H1 (cell line): ENCODE measurements around the gene ATP11A. TPM values are rescaled to one million over a fixed set of nuclear protein-coding genes. Genes with fewer than 3 reads are reported as not detected.
A peak's percentile ranks its signal among the peaks of the same experiment; 100 is the strongest.

Source experiments
- CTCF ChIA-PET: fragments of 300-600 bp; sonication (Branson Sonifier 250); formaldehyde crosslinking; loops from one replicate; lab custom pipeline; 2021; ENCODE audit not compliant: partially characterized antibody; lab: Charles Lee
- POLR2A ChIA-PET: fragments of 300-600 bp; sonication (Branson Sonifier 250); formaldehyde crosslinking; loops from one replicate; lab custom pipeline; 2021; ENCODE audit warnings: inconsistent platforms; ENCODE audit not compliant: partially characterized antibody; lab: Charles Lee
- DNase-seq, 2 experiments: peaks; one replicate each; pipeline versions ENCODE4 v3.0.0 to v3.0.0-alpha.2; 2010 to 2022; ENCODE audit warnings: low spot score in 2 of 2, low read depth in 1 of 2, mixed read lengths in 1 of 2
- FAIRE-seq: peaks from 2 replicates; lab custom pipeline; 2011; peaks lifted over from hg19 to GRCh38; lab: Jason Lieb, UNC
- H2AFZ ChIP-seq: 2 replicates; pipeline ENCODE4 v1.8.1; 2012; ENCODE audit warnings: low read length, inconsistent platforms
- H2AK5ac ChIP-seq: 2 replicates; pipeline ENCODE4 v1.6.1; 2013; ENCODE audit warnings: low read depth, low read length
- H2BK120ac ChIP-seq: replicated peaks from 2 replicates; pipeline ENCODE3; 2013; ENCODE audit warnings: low read depth, low read length, inconsistent platforms
- H2BK12ac ChIP-seq: 2 replicates; pipeline ENCODE4 v1.6.1; 2013; ENCODE audit warnings: low read depth, low read length
- H2BK15ac ChIP-seq: 2 replicates; pipeline ENCODE4 v1.6.1; 2013; ENCODE audit warnings: low read length
- H2BK20ac ChIP-seq: 2 replicates; pipeline ENCODE4 v1.6.1; 2013; ENCODE audit warnings: low read length
- H2BK5ac ChIP-seq: 2 replicates; pipeline ENCODE4 v1.6.1; 2013; ENCODE audit warnings: low read depth, low read length
- H3K14ac ChIP-seq: 2 replicates; pipeline ENCODE4 v1.6.1; 2013; ENCODE audit warnings: inconsistent platforms; ENCODE audit not compliant: insufficient read length
- H3K18ac ChIP-seq: 2 replicates; pipeline ENCODE4 v1.6.1; 2013; ENCODE audit warnings: low read length; ENCODE audit errors: extremely low read depth
- H3K23ac ChIP-seq: 2 replicates; pipeline ENCODE4 v1.6.1; 2013; ENCODE audit warnings: inconsistent platforms; ENCODE audit not compliant: insufficient read length
- H3K23me2 ChIP-seq: 2 replicates; pipeline ENCODE4 v1.6.1; 2013; ENCODE audit warnings: low read depth, low read length
- H3K27ac ChIP-seq: 2 replicates; pipeline ENCODE4 v1.6.1; 2011; ENCODE audit warnings: low read depth, low read length, inconsistent platforms
- H3K27me3 ChIP-seq, 4 experiments: replicated peaks in 1 of 4; 1 replicate in 1 of 4; 2 replicates in 3 of 4; pipeline versions ENCODE4 v1.6.1 to v1.8.1; 2011 to 2013; ENCODE audit warnings: low read length in 3 of 4, mild to moderate bottlenecking in 3 of 4, inconsistent platforms in 2 of 4, mixed read lengths in 2 of 4, moderate library complexity in 1 of 4; ENCODE audit not compliant: control insufficient read depth in 3 of 4, insufficient read depth in 3 of 4; ENCODE audit errors: extremely low read depth in 1 of 4
- H3K36me3 ChIP-seq, 4 experiments: 2 replicates each; pipeline versions ENCODE4 v1.6.1 to v1.8.1; 2011 to 2013; ENCODE audit warnings: mild to moderate bottlenecking in 4 of 4, low read length in 3 of 4, moderate library complexity in 2 of 4, control low read depth in 1 of 4, inconsistent platforms in 1 of 4; ENCODE audit not compliant: insufficient read depth in 4 of 4, control insufficient read depth in 2 of 4
- H3K4ac ChIP-seq: replicated peaks from 2 replicates; pipeline ENCODE3; 2013; ENCODE audit warnings: low read length, low read depth, mixed read lengths, inconsistent platforms; ENCODE audit not compliant: insufficient read length
- H3K4me1 ChIP-seq, 4 experiments: replicated peaks in 1 of 4; 1 replicate in 1 of 4; 2 replicates in 3 of 4; pipeline versions ENCODE4 v1.6.1 to v1.8.1; 2011 to 2013; ENCODE audit warnings: low read length in 3 of 4, inconsistent platforms in 2 of 4, mixed read lengths in 1 of 4; ENCODE audit not compliant: insufficient read depth in 4 of 4, control insufficient read depth in 3 of 4
- H3K4me2 ChIP-seq, 2 experiments: 2 replicates each; pipeline versions ENCODE4 v1.6.1 to v1.8.1; 2011 to 2013; ENCODE audit warnings: low read depth in 2 of 2, low read length in 2 of 2, control low read depth in 1 of 2, inconsistent platforms in 1 of 2, mild to moderate bottlenecking in 1 of 2; ENCODE audit not compliant: insufficient read depth in 1 of 2
- H3K4me3 ChIP-seq, 4 experiments: fragments of 200-600, 300-600 bp in 1 of 4; sonication (generic), shearing (Covaris generic), sonication (Bioruptor Twin) in 1 of 4; 2 replicates each; pipeline versions ENCODE4 v1.5.1 to v1.8.1; 2011 to 2016; ENCODE audit warnings: low read length in 4 of 4, low read depth in 3 of 4, control low read depth in 2 of 4, inconsistent platforms in 2 of 4, mild to moderate bottlenecking in 2 of 4, mixed read lengths in 1 of 4, moderate library complexity in 1 of 4; ENCODE audit not compliant: insufficient read depth in 2 of 4; ENCODE audit errors: extremely low read depth in 1 of 4
- H3K56ac ChIP-seq: replicated peaks from 2 replicates; pipeline ENCODE3; 2013; ENCODE audit warnings: low read depth, mild to moderate bottlenecking, mixed read lengths, low read length, inconsistent platforms; ENCODE audit not compliant: insufficient read length
- H3K79me1 ChIP-seq: 2 replicates; pipeline ENCODE4 v1.6.1; 2013; ENCODE audit warnings: low read depth, low read length, control low read depth
- H3K79me2 ChIP-seq, 2 experiments: 2 replicates each; pipeline versions ENCODE4 v1.6.1 to v1.8.1; 2012 to 2013; ENCODE audit warnings: low read length in 2 of 2, mild to moderate bottlenecking in 2 of 2, inconsistent platforms in 1 of 2; ENCODE audit not compliant: insufficient read depth in 2 of 2, control insufficient read depth in 1 of 2
- H3K9ac ChIP-seq, 4 experiments: replicated peaks in 1 of 4; 1 replicate in 1 of 4; 2 replicates in 3 of 4; pipeline versions ENCODE4 v1.6.1 to v1.8.1; 2011 to 2013; ENCODE audit warnings: low read depth in 3 of 4, low read length in 3 of 4, control low read depth in 2 of 4, mild to moderate bottlenecking in 2 of 4, moderate library complexity in 2 of 4, inconsistent platforms in 1 of 4; ENCODE audit errors: extremely low read depth in 1 of 4
- H3K9me3 ChIP-seq, 2 experiments: 2 replicates each; pipeline versions ENCODE4 v1.6.1 to v1.8.1; 2012 to 2013; ENCODE audit warnings: mild to moderate bottlenecking in 2 of 2, moderate library complexity in 2 of 2, control low read depth in 1 of 2, inconsistent platforms in 1 of 2, low read depth in 1 of 2, low read length in 1 of 2, mixed read lengths in 1 of 2; ENCODE audit not compliant: insufficient read depth in 2 of 2
- H4K20me1 ChIP-seq, 2 experiments: replicated peaks in 1 of 2; 2 replicates each; pipeline versions ENCODE3 to v1.8.1; 2011 to 2013; ENCODE audit warnings: inconsistent platforms in 2 of 2, low read length in 2 of 2, mild to moderate bottlenecking in 1 of 2; ENCODE audit not compliant: insufficient read depth in 2 of 2, control insufficient read depth in 1 of 2
- H4K5ac ChIP-seq: 2 replicates; pipeline ENCODE4 v1.6.1; 2013; ENCODE audit warnings: low read length, low read depth, mixed read lengths, inconsistent platforms; ENCODE audit not compliant: insufficient read length
- H4K8ac ChIP-seq: 2 replicates; pipeline ENCODE4 v1.8.0; 2013; ENCODE audit warnings: mild to moderate bottlenecking, moderate library complexity, low read length, inconsistent platforms; ENCODE audit not compliant: insufficient read depth; ENCODE audit errors: extremely low read depth
- H4K91ac ChIP-seq: replicated peaks from 2 replicates; pipeline ENCODE3; 2013; ENCODE audit warnings: low read length, mixed read lengths, inconsistent platforms; ENCODE audit not compliant: insufficient read length
- E2F6 ChIP-seq: IDR thresholded peaks from 2 replicates; pipeline ENCODE4 v1.6.1; 2012; ENCODE audit warnings: inconsistent platforms
- KDM4A ChIP-seq: IDR thresholded peaks from one replicate; pipeline ENCODE4 v1.7.1; 2012; ENCODE audit warnings: low read depth, mild to moderate bottlenecking, moderate library complexity, low read length, inconsistent platforms; ENCODE audit not compliant: severe bottlenecking
- WGBS, 2 experiments: shearing (Covaris generic) in 1 of 2; methylation state at CpG; one replicate each; pipeline versions ENCODE4 v1.1.6 to v1.1.7; 2013 to 2015; ENCODE audit warnings: low lambda C conversion rate in 2 of 2, mixed read lengths in 2 of 2, inconsistent platforms in 1 of 2, low coverage in 1 of 2, missing lambda C conversion rate in 1 of 2; ENCODE audit not compliant: insufficient replicate concordance in 2 of 2, insufficient coverage in 1 of 2, insufficient read length in 1 of 2; ENCODE audit errors: extremely low coverage in 1 of 2, missing lambda C conversion rate in 1 of 2; 5-methylcytosine and 5-hydroxymethylcytosine counted together
- polyA plus RNA-seq, 7 experiments: library from polyadenylated mRNA; depleted of rRNA in 3 of 7; stranded (reverse) in 5 of 7; unstranded in 2 of 7; fragments of >200 nt in 5 of 7; fragments of 200-250 nt in 2 of 7; gene quantifications; 1 replicate in 5 of 7; 2 replicates in 1 of 7; 4 replicates in 1 of 7; pipeline versions ENCODE4 v1.2.1 to v1.2.3, GENCODE V29; 2011 to 2013; ENCODE audit warnings: missing spikeins in 2 of 7, mixed read lengths in 2 of 7
- total RNA-seq: library from RNA; stranded (reverse); fragmentation: NEBNext Ultra II Directional; extraction: Animal tissue kit (Norgen Biotek cat#: 25700); gene quantifications from 2 replicates; pipeline ENCODE4 v1.2.1, GENCODE V29; 2021

Gene ATP11A
- total and polyA plus RNA-seq, 2 of the 8 experiments (the other 6 are each of a cell fraction or from before 2014, with no cell fraction given), result 28.8 to 72.9 TPM

GRCh38 chr13:112737294-112737693 is 47.5 kb downstream of the ATP11A start:
- H3K23me2 ChIP-seq, result no peaks in the 10 kb centered on the region
- H2AK5ac ChIP-seq, result peak overlapping the region; percentile 41
- H3K27me3 ChIP-seq, result no peaks in the 10 kb centered on the region
- no peak overlapping the region for H3K4me3 ChIP-seq
- no peak overlapping the region for H3K4me2 ChIP-seq
- H4K91ac ChIP-seq, result peak overlapping the region; percentile 45
- H3K4ac ChIP-seq, result no peak overlapping the region
- H2BK20ac ChIP-seq, result no peak overlapping the region
- H3K9ac ChIP-seq, result no peak overlapping the region; a peak in 1 of 7 replicates
- POLR2A ChIA-PET, result interaction anchor here (1.2 to 1.7 kb wide), 4 partner anchors 10 to 27 kb away, joined by 3 to 5 read pairs (median 4); no protein-coding TSS in a partner anchor
- CTCF ChIA-PET, result interaction anchor here (0.6 to 2.0 kb wide), 6 partner anchors 11 to 293 kb away, joined by 3 to 6 read pairs (median 3); no protein-coding TSS in a partner anchor
- H3K79me1 ChIP-seq, result peaks cover 15% of the 10 kb centered on the region; the same call in 1 of the 2 replicates
- peak overlapping the region; percentile 71; the same call in 1 of the 2 replicates for H2BK5ac ChIP-seq
- peak overlapping the region; percentile 53; the same call in 1 of the 2 replicates for H2BK12ac ChIP-seq
- no peak overlapping the region for H3K14ac ChIP-seq
- H4K20me1 ChIP-seq, result peaks cover 0 to 2% of the 10 kb centered on the region in 2 experiments
- H3K56ac ChIP-seq, result no peak overlapping the region
- H3K4me1 ChIP-seq, result peaks cover 15 to 42% (median 23%) of the 10 kb centered on the region in 4 experiments
- H4K8ac ChIP-seq, result no peak overlapping the region
- H3K27ac ChIP-seq, result no peak overlapping the region
- no peak for FAIRE-seq
- 93% methylated on average over 9 of the region's 9 CpGs; no CpG with 5 or more reads in 1 of the 2 experiments for WGBS, 2 experiments
- H4K5ac ChIP-seq, result no peak overlapping the region
- H2AFZ ChIP-seq, result no peak overlapping the region
- TF ChIP-seq KDM4A (no peak), E2F6 (no peak)
- TF ChIP-seq, all 59 proteins: peak for 0
- Histone ChIP-seq H3K18ac (peak overlapping the region; percentile 71), H3K36me3 (no peaks in the 10 kb centered on the region), H3K79me2 (peaks cover 0 to 64% of the 10 kb centered on the region in 2 experiments; a peak in 3 of 4 replicates), H3K9me3 (no peaks in the 10 kb centered on the region), H2BK120ac (peak overlapping the region; percentile 7), H3K23ac (no peak overlapping the region), H2BK15ac (peak overlapping the region; percentile 36; the same call in 1 of the 2 replicates)
- DNase-seq, result no peak
